ENCODE results near the gene RAB31.
A peak's percentile ranks its signal among the peaks of the same experiment; 100 is the strongest.

The RAB31 gene

GRCh38 chr18:9737006-9737405 lies 28.9 kb downstream of the RAB31 start:
- DNase-seq (ENCODE audit: low spot score) = no peak

GRCh38 chr18:9737472-9738121 lies 29.5 kb downstream of the RAB31 start:
- DNase-seq (ENCODE audit: low spot score) = peak; percentile 33

DNA sequence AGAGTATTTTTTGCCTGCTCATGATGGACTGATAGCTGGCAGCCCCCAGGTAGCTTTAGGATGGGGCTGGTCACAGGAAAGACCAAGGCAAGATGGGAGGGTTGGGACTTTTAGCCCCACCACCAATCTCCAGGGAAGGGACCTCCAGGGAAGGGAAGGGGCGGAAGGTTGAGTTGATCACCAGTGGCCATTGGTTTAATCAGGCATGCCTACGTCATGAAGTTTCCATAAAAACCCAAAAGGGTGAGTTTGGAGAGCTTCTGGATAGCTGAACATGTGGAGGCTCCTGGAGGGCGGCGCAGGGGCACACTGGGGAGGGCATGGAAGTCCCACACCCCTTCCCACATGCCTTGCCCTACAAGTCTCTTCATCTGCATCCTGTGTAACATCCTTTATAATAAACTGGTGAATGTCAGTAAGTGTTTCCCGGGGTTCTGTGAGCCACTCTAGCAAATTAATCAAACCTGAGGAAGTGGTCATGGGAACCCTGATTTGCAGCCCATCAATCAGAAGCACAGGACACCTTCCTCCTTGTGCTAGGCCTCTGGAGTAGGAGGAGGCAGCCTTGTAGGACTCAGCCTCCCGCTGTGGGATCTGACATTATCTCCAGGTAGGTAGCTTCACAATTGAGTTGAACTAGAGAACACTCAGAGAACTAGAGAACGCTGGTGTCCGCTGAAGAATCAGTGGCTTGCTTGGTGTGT lies 30.3 kb downstream of the RAB31 start:
- no peak for DNase-seq (ENCODE audit: low spot score)

GRCh38 chr18:9739516-9739915 lies 31.4 kb downstream of the RAB31 start:
- DNase-seq (ENCODE audit: low spot score) = no peak

GRCh38 chr18:9740071-9740470 lies 32.0 kb downstream of the RAB31 start:
- no peak for DNase-seq (ENCODE audit: low spot score)

GRCh38 chr18:9741406-9741792 lies 33.3 kb downstream of the RAB31 start:
- no peak for DNase-seq (ENCODE audit: low spot score)

DNA sequence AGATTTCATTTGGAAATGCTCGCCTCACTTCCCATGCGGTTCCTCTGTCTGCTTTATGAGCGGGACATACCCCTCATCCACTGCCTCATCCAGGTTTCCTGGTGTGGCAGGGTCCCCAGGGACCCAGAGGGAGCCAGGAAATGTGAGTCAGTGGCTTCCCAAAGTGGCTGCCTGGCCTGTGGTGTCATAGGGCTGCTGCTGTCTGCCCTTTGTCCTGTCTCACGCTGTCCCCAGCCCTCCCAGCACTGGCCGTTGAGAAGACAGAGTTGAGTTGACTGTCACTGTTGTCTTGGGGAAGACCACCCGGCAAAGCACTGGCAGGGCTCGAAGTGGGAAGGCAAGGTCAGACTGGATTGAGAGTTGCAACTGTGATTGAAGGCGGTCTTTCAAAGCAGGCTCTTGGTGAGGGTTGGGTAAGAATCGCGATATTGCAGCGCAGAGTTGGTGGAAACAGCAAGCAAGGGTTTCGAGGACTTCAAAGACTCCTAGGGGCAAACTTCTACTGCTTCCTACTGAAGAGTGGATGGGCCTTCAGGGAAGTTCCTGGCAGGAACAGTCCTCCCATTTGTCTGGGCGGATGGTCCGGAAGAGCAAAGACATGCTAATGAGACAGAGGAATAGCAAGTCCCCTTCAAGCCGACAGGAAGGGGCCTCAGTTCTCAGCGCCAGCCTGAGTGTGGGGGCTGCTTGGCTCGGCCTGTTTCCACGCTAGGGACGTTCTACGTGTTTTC lies 33.9 kb downstream of the RAB31 start:
- DNase-seq (ENCODE audit: low spot score) = no peak

DNA sequence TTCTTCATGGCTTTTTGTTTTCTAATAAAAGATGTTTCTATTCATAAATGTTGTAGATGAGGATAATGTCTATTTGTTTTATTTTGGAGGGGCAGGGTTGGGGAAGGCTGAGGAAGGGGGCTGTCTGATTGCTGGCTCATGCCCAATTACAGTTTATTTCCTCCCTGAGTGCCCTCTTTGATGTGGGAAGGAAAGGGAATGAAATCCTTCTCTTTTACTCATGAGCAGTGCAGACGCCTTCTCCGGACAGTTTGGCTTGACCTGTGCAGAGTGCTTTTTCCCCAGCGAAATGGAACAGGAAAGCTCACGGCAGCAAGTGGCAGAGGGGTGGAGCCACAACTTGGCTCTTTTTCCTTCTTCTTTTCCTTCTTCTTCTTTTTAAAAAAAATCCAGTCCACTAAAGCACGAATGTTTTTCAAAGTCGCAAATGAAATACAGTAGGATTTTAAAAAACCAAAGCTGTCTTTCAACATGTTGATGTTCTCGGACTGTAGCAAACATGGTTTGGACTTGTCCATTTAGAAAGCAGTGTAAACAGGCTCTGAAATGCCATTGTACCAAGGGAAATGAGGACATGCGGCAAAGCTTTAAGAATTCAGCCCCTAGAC lies 34.5 kb downstream of the RAB31 start:
- no peak for DNase-seq (ENCODE audit: low spot score)

DNA sequence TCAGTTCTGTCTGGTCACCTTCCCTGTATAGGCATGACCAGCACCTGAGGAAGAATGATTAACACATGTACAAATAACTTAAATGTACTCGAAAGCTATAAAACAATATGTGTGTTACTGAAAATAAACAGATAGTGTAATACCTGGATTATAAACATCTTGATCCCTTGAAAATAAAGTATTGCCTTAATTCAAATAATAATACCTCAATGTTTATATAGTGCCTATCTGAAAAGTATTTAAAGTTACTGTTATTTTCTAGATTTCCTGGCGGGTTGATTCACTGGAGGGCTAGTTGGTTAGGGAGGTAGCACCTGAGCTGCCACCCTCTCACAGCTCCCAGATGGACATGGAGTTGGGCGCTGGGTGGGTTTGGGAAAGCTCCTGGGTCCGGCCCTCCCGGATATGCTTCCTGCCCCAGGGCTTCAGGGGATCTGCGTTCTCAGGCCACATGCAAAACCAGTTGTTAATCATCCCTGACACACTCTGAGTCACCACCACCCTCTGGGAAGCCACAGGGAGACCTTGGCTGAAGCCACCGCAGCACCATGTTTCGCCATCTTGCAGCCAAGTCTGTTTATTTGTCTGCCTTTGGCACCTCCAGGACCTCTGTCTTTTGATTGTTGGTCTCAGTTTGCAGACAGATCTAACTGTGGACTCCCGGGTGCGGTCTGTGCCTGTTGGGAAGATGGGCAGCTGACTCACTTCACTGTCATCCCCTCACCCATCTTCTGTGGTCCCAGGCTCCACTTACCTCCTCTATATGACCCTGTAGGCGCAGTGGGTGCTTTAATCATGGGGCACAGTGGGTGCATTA lies 35.3 kb downstream of the RAB31 start:
- DNase-seq (ENCODE audit: low spot score) = no peak

DNA sequence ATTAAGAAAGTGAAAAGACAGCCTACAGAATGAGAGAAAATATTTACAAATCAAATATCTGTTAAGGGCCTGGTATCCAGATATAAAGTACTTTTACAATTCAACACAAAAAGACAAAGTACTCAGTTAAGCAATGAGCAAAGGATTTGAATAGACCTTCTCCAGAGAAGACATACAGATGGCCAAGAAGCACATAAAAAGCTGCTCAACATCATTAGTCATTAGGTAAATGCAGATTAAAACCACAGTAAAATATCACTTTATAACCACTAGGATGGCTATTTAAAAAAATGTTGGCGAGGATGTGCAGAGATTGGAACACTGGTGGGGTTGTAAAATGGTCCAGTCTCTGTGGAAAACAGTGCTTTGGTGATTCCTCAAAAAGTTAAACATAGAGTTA lies 38.9 kb downstream of the RAB31 start:
- no peak for DNase-seq (ENCODE audit: low spot score)

GRCh38 chr18:9749611-9750010 lies 41.5 kb downstream of the RAB31 start:
- no peak for DNase-seq (ENCODE audit: low spot score)

DNA sequence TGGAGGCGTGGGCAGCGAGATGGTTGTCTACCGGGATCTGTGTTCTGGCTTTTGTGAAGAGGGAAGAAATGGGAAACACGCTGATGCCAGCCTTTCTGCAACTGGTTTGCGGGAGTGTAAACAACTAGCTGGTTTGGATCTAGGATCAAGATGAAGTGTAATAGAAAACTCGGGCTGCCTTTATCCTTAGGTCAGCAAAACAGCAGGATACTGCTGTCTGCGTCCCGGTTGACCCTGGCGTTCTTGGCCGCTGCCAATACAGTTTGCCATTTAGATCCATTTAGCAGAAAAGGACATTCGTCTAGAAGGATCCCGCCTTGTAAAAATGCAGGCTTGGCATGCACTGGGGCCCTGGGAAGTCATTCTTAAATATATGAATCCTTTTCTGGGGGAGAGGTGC lies 42.0 kb downstream of the RAB31 start:
- no peak for DNase-seq (ENCODE audit: low spot score)

DNA sequence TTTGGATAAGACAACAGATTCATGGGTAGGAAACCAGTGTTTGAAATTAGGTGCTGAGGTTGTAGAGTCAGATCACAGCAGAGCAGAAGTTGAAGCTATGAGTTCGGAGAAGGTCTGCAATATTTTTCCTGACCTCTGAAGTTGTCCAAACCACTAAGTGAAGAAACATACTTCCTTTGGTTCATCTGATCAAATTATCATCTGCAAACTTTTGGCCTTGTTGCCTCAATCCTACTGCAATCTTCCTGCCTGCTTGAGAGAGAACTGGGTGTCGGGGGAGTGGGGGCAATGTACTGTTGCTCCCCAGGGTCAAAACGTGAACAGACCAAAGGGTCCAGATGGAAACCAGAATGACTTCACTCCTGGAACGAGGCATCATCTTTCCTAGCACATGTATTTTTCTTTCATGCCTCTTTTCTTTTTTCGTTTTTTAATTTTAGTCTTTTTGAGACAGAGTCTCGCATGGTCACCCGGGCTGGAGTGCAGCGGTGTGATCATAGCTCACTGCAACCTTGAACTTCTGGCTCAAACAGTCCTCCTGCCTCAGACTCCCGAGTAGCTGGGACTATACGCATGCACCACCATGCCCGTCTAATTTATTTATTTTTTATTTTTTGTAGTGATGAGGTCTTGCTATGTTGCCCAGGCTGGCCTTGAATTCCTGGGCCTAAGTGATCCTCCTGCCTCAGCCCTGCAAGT lies 42.7 kb downstream of the RAB31 start:
- DNase-seq (ENCODE audit: low spot score) = no peak

- no peak for DNase-seq (ENCODE audit: low spot score)
Measured at GRCh38 chr18:9751371-9752031, 43.4 kb downstream of the RAB31 start.

GRCh38 chr18:9753846-9754245 lies 45.7 kb downstream of the RAB31 start:
- no peak for DNase-seq (ENCODE audit: low spot score)

DNA sequence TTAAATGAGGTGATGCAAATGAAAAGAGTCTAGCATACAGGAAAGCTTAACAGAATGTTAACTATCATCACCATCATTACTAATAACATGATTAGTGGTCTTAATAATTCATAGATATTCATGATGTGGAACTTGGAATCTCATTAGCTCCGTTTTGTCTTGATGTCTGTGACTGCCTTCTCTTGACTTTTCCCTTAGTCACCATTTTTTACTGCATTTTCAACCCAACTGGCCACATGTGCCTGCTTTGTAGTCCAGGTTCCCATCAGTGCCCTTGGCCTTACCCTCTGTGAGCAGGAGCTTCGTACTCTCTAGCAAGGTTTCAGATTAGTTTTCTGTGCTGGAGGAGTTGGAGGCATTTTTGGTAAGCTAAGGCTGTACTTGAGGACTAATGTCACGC lies 47.0 kb downstream of the RAB31 start:
- no peak for DNase-seq (ENCODE audit: low spot score)

DNA sequence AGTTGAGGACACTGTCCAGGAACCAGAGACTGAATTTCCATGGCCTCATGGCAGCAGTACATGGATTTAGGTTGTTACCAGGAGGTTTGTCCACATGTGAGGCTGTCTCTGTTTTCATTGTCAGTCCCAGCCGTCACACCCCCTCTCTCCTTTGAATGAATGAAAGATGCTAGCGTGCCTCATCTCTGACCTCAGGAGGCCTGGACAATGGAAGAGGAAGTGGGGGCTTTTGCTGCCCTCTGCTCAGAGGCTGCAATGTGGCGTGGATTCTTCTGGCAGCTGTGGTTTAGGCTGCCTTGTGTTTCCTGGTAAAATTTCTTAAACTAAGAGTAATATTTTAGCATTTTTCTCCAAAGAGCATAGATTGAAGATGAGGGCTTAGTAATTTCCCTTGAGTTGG lies 47.5 kb downstream of the RAB31 start:
- DNase-seq (ENCODE audit: low spot score) = no peak

- no peak for DNase-seq (ENCODE audit: low spot score)
Measured at GRCh38 chr18:9756271-9756932, 48.3 kb downstream of the RAB31 start.

GRCh38 chr18:9756933-9757470 lies 48.9 kb downstream of the RAB31 start:
- no peak for DNase-seq (ENCODE audit: low spot score)

Data from SK-N-DZ (cell line).